C4-2B (cell line): ENCODE measurements around the gene MT1HL1.

Experiments used
- H3K27ac ChIP-seq: fragments of 450-650 bp; 2 replicates; pipeline ENCODE4 v1.5.1; 2017
- CTCF ChIP-seq: fragments of 450-650 bp; conservative IDR thresholded peaks from 2 replicates; pipeline ENCODE4 v1.5.1; 2017; ENCODE audit warnings: mild to moderate bottlenecking
- ZFX ChIP-seq: fragments of 450-650 bp; IDR thresholded peaks from 2 replicates; pipeline ENCODE4 v1.6.1; 2017

The MT1HL1 gene

GRCh38 chr1:237004116-237004515 lies at the start of gene MT1HL1:
Gene MT1HL1, minus strand, starts transcription at chr1:237004441. Its CDS starts 69 bp downstream, at chr1:237004372.
- no peak for TF ChIP-seq CTCF
- TF ChIP-seq ZFX, result no peak
- no peak within 1 kb of the TSS for H3K27ac ChIP-seq

GRCh38 chr1:237050915-237051314 lies 46.7 kb upstream of the MT1HL1 start:
- no peak overlapping the region for H3K27ac ChIP-seq
- TF ChIP-seq ZFX (no peak), CTCF (no peak)

GRCh38 chr1:237050185-237050584 lies 45.9 kb upstream of the MT1HL1 start:
- H3K27ac ChIP-seq, result no peak overlapping the region
- no peak for TF ChIP-seq CTCF
- TF ChIP-seq ZFX, result no peak

GRCh38 chr1:237048803-237049202 lies 44.6 kb upstream of the MT1HL1 start:
- no peak overlapping the region for H3K27ac ChIP-seq
- no peak for TF ChIP-seq ZFX
- no peak for TF ChIP-seq CTCF

- no peak overlapping the region for H3K27ac ChIP-seq
- no peak for TF ChIP-seq CTCF
- no peak for TF ChIP-seq ZFX
Measured at GRCh38 chr1:237045278-237046016, 41.2 kb upstream of the MT1HL1 start.

GRCh38 chr1:237043846-237044636 lies 39.8 kb upstream of the MT1HL1 start:
- TF ChIP-seq ZFX (no peak), CTCF (no peak)
- H3K27ac ChIP-seq, result no peak overlapping the region

- no peak overlapping the region for H3K27ac ChIP-seq
- TF ChIP-seq CTCF, result no peak
- TF ChIP-seq ZFX, result no peak
Measured at GRCh38 chr1:237042892-237043576, 38.8 kb upstream of the MT1HL1 start.
